Activated CD8-positive, alpha-beta memory T cell treated with anti-CD3 and anti-CD28 coated beads for 36 hours (primary cell): ENCODE measurements around the gene NAA16. TPM values are rescaled to one million over a fixed set of nuclear protein-coding genes. Genes with fewer than 3 reads are reported as not detected.

Experiments used
- CTCF ChIA-PET: fragments of 350-600 bp; sonication (Branson Sonifier 250); formaldehyde crosslinking; loops from one replicate; lab custom pipeline; 2021; ENCODE audit warnings: antibody characterized with exemption; lab: Charles Lee
- POLR2A ChIA-PET: fragments of 350-600 bp; sonication (Branson Sonifier 250); formaldehyde crosslinking; loops from one replicate; lab custom pipeline; 2021; ENCODE audit warnings: antibody characterized with exemption; lab: Charles Lee
- total RNA-seq, 2 experiments: library from RNA; stranded (reverse); gene quantifications; one replicate each; pipeline ENCODE4 v1.2.3, GENCODE V29; 2021

NAA16 gene
- total RNA-seq, 2 experiments from 2014 or later = 21.5 to 21.7 TPM

DNA sequence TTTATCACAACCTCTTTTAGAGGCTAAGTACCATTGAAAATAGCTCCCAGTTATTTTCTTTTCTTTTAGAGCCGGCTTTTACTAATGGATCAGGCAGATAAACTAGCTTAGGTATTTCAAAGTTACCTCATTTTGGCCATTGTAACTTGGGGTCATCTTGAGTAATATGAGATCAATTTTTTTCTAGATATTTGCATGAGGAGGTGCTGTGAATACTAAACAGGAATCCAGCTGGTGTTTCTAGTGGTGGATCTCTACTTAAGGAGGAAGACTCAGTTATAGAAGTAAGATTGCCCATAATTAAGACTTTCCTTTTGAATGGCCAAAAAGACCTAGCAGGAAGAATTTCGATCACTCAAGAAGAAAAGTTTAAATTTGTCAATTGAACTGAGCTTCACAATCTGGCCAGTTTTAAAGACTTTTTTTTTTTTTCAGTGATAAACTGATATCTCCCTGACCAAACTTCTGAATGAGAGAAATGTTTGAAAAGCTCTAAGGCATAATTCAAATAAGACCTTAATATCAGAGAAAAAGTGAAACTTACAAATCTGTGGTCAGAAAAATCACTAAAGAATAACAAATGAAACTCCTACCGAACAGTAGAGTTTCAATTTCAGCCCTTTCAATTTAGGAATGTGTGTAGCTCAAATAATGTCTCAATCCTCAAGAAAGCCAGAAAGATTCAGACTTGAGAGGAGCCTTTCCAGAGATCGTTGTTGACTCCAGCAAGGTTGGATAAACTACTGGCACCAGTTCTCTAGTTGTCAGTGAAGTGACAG is 11.6 kb upstream of the NAA16 start:
- POLR2A ChIA-PET = interaction anchor here (0.6 kb wide), 2 partner anchors 903 to 1012 kb away, joined by 3 to 4 read pairs; no protein-coding TSS in a partner anchor

DNA sequence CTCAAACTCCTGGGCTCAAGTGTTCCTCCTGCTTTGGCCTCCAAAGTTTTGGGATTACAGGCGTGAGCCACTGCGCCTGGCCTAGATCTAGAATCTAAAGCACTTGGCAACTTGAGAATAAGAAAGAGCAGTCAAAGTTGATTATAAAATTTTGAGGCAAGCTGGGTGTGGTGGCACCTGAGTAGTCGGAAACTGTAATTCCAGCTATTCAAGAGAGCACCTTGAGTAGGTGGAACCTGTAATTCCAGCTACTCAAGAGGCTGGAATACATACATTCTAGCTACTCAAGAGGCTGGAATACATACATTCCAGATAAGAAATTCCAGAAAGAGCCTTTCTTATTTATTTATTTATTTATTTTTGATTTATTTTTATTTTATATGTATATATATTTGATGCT is 8.3 kb upstream of the NAA16 start:
- ChIA-PET POLR2A (no interaction called here), CTCF (no interaction called here)

More for the DNA sequence above, 11.6 kb upstream of the NAA16 start:
- CTCF ChIA-PET = interaction anchor here (1.1 kb wide), 1 partner anchor 23 kb away, joined by 4 read pairs; no protein-coding TSS in a partner anchor

DNA sequence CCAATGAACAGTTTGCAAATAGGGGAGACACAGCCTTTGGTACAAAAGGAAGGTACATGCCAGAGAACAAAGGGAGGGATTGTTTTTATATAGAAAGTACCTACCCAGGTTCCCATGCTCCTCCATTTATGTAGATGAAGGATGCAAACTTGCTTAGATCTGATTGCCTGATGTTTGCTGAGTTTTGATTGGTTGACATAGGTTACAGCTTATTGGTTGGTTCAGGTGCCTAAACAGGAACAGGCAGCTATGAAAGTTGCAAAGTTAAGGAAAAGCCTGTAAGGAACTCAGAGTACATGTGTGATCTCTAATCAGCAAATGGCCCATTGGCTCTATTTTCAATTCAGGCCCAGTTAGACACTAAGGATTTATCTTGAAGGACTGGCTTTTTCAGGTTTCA is 6.5 kb upstream of the NAA16 start:
- CTCF ChIA-PET = no interaction called here
- POLR2A ChIA-PET = no interaction called here

DNA sequence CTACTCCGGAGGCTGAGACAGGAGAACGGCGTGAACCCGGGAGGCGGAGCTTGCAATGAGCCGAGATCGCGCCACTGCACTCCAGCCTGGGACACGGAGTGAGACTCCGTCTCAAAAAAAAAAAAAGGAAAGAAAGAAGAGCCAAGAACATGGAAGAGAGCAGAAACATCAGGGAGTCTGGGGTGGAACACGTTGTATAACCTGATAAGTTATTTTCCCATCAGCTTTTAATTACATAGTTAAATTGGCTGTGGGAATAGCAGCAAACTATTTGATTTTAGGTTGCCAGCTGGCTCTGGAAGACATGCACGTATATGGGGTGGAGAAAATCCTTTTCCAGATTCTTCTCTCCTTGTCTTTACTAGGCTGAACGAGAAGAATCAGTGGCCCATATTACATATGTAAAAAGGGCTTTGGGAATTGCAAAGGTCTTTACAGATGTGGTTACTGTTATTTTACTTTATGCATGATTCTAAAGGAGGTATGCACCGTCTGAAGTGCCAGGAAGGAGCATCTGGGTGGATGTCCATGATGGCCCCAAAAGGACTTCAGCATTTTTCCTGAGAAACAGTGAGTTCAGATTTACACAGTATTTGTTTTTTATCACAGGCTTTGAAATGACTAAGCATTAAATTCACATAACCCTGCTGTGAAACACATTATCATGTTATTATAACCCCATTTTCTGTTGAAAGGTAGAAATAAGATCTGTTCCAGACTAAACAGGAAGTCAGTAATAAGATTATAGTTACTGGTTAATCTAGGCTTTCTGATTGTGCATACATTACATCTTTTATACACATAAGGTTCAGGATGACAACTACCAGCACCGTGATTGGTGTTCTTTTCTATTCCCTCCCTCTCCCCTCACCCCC is 4.6 kb upstream of the NAA16 start:
- CTCF ChIA-PET = no interaction called here

DNA sequence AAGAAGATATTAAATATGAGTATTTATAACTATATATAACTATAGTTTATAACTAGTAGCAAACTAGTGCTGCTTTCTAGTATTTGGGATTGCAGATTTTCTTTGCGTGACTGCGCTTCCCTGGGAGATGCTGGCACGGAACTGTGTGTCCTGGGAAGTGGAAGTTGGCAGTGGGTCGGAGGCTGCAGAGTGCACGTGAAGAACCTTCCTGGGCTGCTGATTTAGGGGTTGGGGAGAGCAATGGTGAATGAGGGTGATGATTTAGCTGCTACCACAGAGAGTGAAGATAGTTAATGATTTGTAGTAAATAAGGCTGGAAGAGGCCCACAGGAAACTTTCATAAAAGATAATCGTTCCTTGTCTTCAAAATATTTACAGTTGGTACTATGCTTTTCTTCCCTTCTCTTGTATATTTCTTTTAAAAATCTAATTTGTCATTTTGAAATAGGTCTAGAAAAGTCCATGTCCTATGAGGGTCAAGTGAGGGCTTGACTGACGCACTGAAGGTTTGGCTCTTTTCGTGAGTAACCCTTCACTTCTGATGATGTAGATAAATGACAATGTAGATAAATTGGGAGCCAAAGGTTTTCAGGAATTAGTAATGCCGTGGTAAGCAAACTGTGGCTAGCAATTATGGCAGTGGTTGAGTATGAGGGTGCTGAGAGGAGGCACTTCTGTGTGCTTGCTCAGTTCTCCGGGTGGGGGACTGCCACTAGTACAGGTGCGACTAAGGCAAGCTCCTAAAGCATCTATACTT is 3.0 kb upstream of the NAA16 start:
- ChIA-PET CTCF (no interaction called here), POLR2A (no interaction called here)

More for the DNA sequence above, 4.6 kb upstream of the NAA16 start:
- POLR2A ChIA-PET = no interaction called here

DNA sequence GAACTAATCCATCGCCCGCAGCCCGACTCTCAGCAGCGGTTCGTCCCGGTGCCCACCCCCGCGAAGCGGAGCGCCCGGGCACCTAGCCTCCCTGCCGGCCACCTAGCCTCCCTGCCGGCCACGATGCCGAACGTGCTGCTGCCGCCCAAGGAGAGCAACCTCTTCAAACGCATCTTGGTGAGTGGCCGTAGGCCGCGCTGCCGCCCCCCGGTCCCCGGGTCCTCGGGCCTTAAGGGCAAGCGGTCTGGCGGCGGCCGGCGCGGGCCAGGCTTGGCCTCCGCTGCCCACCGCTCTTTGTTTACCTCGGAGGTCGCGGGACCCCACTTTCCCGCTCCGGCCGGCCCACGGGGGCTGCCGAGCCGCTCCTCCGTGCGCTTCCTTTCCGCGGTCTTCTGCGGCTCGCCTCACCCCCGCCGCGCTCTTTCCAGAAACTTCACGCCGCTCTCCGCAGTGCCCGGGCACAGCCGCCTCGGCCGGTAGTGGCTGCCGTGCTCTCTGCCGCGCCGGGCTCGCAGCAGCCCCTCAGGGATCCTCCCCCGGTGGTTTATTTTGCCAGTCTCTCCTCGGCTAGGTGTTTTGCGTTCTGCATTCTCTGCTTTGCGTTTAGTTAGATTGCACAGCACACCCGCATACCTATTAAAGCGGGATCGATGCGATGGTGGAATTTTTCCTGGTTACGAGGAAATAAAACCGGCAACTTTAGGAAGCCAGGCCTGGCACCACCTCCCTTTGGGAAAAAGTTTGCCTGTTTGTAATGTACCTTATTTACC is 524 bp downstream of the NAA16 start:
- POLR2A ChIA-PET = no interaction called here
- CTCF ChIA-PET = no interaction called here

DNA sequence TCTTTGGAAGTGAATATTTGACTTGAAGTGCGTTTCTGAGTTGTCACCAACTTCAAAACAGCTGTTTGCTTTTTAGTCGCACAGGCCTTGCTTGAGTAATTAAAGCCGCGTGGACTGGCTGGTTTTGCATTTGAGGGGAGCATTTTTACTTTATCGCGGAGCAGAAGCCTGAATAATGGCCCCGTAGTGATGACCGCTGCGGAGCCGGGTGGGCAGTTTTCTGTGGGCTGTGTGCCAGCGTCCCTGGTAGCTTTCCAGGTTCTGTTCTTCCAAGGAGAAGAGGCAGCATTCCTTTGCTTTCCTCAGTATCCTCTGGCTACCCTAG is 1.1 kb downstream of the NAA16 start:
- POLR2A ChIA-PET = no interaction called here
- CTCF ChIA-PET = no interaction called here

DNA sequence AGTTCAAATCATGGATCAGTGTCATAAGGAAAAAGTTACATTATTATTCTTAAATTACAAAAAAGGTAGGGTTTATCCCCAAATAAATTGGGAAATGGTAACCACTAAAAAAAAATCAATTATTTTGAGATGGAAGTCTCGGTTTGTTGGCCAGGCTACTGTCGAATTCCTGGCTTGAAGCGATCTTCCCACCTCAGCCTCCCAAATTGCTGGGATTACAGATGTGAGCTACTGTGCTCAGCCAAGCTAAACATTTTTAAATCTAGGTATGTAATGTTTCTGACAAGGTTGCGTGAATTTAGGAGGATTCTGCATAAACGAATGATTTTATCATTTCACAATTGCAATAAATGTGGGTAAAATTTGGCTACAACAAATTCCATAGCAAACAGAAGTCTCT is 2.0 kb downstream of the NAA16 start:
- ChIA-PET POLR2A (no interaction called here), CTCF (interaction anchor here (1.0 kb wide), 1 partner anchor 31 kb away, joined by 3 read pairs; no protein-coding TSS in a partner anchor)

DNA sequence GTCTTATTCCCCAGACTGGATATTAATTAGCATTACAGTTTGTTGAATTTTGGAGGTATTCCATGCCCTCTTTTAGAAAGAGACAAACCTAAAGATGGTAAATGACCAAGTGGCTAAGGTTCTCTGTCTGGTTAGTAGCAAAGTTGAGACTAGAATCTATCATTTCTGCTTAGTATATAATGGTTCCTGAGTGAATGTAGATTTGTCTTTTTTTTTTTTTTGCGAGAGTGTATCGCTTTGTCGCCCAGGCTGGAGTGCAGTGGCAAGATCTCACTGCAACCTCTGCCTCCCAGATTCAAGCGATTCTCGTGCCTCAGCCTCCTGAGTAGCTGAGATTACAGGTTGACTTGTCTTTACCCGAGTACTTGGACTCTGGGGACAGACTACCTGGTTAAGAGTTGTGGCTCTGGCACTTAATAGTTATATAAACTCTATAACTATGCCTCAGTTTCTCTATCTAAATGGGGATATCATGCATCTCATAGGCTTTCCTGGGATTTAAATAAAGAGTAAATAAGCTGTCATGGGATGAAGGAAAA is 2.7 kb downstream of the NAA16 start:
- ChIA-PET CTCF (interaction anchor here (0.7 to 1.0 kb wide), 2 partner anchors 30 to 289 kb away, joined by 3 read pairs; no protein-coding TSS in a partner anchor), POLR2A (no interaction called here)

DNA sequence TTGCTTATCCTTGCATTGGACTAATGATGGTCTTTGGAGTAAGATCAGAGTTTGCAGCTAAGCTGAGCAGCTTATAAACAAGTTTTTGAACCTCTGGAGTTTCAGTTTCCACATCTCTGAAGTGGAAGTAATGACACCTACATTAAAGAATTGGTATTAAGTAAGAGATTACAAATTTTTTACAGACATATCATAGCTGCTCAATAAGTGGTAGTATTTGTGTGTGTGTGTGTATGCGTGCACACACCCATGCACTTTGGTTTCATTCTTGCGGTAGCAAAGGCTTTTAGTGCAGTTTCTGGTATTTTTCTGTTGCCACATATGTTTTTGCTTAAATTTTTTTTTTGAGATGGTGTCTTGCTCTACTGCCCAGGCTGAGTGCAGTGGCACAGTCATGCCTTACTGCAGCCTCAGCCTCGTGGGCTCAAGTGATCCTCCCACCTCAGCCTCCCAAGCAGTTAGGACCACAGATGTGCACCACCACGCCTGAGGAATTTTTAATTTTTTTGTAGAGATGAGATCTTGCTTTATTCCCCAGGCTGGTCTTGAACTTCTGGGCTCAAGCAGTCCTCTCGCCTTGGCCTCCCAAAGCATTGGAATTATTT is 4.5 kb downstream of the NAA16 start:
- POLR2A ChIA-PET = no interaction called here
- CTCF ChIA-PET = no interaction called here

DNA sequence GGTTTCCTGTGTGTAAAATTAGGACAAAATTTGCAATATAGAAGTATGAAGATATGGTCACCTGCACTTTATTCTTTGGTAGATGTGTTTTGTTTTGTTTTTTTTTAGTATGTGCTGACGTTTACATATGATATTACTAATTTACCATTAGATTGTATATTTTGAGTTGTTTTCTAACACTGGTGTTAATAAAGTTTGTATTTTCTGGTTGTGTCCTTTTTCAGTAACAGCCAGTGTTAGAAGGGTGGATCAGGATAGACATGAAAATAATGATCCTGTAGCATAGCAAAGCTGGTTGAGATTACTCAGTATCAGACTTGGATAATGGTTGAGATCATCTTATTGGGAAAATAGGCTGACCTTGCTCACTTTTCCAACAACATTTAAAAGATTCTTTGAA is 6.2 kb downstream of the NAA16 start:
- CTCF ChIA-PET = no interaction called here

DNA sequence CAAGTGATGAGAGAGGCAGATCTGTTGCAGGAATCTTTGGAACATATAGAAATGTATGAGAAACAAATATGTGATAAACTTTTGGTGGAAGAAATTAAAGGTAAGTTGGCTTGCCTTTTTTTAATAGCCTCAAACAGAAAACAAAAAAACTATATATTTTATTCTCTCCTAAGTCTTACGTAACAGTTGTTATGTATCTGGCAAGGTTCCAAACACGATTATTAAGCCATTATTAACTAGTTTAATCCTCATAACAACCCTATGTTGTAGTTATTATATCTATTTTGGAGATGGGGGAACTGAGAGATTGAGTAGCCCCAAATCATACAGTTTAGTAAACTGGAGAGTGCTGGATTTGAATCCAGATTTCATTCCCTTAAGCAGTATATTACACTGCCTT is 14.7 kb downstream of the NAA16 start:
- POLR2A ChIA-PET = no interaction called here
- CTCF ChIA-PET = no interaction called here

More for the DNA sequence above, 6.2 kb downstream of the NAA16 start:
- POLR2A ChIA-PET = no interaction called here

DNA sequence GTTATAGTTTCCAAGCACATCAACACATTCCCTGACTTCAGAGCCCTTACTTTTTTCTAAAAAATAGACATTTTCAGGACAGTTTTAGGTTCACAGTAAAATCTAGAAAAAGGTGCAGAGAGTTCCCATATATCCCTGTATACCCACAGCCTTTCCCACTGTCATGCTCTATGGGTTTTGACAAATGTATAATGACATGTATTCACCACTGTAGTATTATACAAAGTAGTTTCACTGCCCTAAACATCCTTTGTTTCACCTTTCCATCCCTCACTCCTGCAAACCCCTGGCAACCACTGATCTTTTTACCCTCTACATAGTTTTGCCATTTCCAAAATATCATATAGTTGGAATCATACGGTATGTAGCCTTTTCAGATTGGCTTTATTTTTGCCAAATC is 15.6 kb downstream of the NAA16 start:
- ChIA-PET CTCF (no interaction called here), POLR2A (no interaction called here)

DNA sequence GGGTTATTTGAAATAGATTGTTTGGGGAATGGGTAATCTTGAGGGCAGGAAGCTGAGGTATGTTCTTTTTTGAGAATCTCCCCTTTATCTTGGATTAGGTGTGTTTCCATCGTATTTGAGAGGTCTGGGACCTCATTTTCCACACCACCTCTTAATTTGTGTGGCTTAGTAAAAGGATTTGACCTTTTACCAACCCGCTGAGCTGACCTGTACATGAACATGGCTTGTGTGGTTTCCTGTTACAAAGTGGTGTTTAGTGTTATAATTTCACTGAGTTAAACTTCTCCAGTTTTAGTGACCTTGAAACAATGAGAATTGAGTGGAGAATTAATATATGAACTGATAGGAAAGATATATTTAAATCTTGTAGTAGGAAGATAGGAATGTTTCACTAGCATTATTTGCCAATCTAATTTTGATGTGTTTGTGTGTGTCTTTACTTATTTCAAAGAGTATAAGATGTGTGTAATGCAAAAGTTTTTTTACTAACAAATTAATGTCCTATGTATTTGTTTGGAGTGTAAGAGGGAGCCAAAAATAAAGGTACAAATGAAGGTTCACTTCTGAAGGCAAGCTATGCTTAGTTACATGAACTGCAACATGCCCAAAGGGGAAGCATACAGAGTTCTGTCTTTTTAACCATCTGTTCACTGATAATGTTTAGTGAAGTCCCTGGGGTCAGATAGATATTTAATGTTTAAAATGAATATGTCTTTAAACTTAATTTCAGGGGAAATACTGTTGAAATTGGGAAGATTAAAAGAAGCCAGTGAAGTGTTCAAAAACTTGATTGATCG is 17.1 kb downstream of the NAA16 start:
- ChIA-PET POLR2A (interaction anchor here (0.5 kb wide), 1 partner anchor 21 kb away, joined by 3 read pairs; no protein-coding TSS in a partner anchor), CTCF (no interaction called here)

DNA sequence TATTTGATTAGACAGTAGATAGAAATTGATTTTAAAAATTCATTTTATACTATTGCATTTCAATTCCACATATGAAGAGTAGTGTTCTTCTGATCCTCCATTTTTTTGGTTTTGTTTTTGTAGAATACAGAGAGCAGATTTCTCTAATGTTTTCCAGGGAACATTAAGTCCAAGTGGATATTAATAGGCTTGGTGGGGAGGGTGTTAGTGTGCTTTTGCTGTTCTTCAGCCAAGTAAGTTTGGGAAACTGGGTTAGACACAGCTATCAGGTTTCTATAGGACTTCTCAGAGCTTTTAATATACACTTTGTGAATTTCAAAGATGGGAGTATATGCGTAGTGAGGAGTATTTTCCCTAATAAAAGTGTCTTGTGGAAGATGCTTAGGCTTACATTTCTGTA is 21.8 kb downstream of the NAA16 start:
- POLR2A ChIA-PET = no interaction called here
- CTCF ChIA-PET = no interaction called here

DNA sequence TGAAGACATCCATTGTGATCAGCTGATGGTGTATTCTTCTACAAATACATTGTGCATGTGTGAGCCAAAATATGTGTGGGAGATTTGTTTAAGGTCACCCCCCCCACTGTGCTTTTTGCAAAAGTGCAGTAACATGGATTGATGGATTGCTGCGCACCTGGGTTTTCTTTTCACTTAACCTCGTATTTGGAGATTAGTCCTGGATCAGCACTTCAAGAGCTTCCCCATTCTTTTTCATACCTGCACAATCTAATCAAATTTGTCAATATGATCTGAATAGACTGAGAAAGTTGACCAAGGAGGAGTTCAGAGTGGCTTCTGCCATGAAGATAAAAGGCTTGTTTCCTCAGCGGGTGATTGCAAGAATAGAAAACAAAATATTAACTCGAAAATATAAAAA is 23.7 kb downstream of the NAA16 start:
- ChIA-PET CTCF (interaction anchor here (0.5 kb wide), 1 partner anchor 11 kb away, joined by 3 read pairs; no protein-coding TSS in a partner anchor), POLR2A (no interaction called here)

DNA sequence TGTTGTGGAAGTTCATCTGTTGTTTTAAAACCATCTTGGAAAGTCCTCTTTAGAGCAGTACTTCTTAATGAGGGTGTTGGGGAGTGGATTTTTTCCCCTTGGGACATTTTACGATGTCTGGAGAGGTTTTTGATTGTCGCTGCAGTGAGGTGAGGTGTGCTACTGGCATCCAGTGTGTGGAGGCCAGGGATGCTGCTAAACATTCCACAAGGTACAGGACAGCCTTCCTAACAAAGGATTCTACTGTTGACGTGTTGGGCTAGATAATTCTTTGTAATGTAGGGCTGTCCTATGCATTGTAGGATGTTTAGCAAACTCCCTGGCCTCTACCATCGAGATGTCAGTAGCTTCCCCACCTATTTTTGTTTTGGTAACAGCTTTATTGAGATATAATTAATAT is 33.3 kb downstream of the NAA16 start:
- CTCF ChIA-PET = no interaction called here
- POLR2A ChIA-PET = no interaction called here
